HL-60 (cell line): ENCODE measurements around the gene MGAT5B.

Source experiments
- DNase-seq, 2 experiments: peaks; one replicate each; pipeline ENCODE4 v3.0.0-alpha.2; 2010 to 2020; ENCODE audit warnings: low read depth in 1 of 2, low spot score in 1 of 2
- H3K27ac ChIP-seq: fragments of 250-450 bp; sonication (Bioruptor Pico); replicated peaks from 2 replicates; pipeline ENCODE4 v1.5.1; 2020; ENCODE audit warnings: mild to moderate bottlenecking, moderate library complexity
- H3K27me3 ChIP-seq: fragments of 250-450 bp; sonication (Bioruptor Pico); 2 replicates; pipeline ENCODE4 v1.5.1; 2021; ENCODE audit warnings: mild to moderate bottlenecking, moderate library complexity; ENCODE audit not compliant: insufficient read depth, poor library complexity, severe bottlenecking
- H3K4me3 ChIP-seq: replicated peaks from 2 replicates; pipeline ENCODE4 v1.5.1; 2011; ENCODE audit warnings: mild to moderate bottlenecking, control low read depth, low read length; ENCODE audit not compliant: insufficient read depth
- GABPA ChIP-seq: IDR thresholded peaks from 2 replicates; pipeline ENCODE4 v1.6.1; 2012; ENCODE audit warnings: low read depth
- POLR2AphosphoS5 ChIP-seq: IDR thresholded peaks from 2 replicates; pipeline ENCODE4 v1.6.1; 2012; ENCODE audit warnings: low read depth
- REST ChIP-seq: IDR thresholded peaks from 2 replicates; pipeline ENCODE4 v1.6.1; 2012; ENCODE audit warnings: low read depth; ENCODE audit not compliant: insufficient replicate concordance
- SPI1 ChIP-seq: IDR thresholded peaks from 2 replicates; pipeline ENCODE4 v1.6.1; 2012; ENCODE audit warnings: low read depth, mild to moderate bottlenecking, borderline replicate concordance
- TF ChIP-seq, protein P1 (sequence below): IDR thresholded peaks from one replicate; pipeline ENCODE4 v1.5.1; 2011; ENCODE audit warnings: low read length, control low read depth, inconsistent platforms; ENCODE audit not compliant: insufficient read depth

The MGAT5B gene

DNA sequence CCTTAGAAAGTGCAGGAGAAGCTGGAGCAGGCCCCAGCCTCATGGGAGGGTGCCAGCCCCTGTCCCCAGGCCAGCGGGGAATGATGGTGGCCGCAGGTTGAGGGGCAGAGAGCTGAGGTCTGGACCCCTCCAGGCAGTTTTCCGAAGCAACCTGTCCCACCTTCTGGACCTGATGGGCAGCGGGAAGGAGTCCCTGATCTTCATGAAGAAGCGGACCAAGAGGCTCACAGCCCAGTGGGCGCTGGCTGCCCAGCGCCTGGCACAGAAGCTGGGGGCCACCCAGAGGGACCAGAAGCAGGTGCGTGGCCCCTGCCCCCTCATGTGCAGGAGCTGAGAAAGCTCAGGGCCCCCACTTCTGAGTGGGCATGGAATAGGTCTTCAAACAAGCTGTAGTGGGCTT, 36.8 kb downstream of the MGAT5B start:
- Histone ChIP-seq H3K4me3 (no peak overlapping the region), H3K27ac (no peak overlapping the region), H3K27me3 (no peaks in the 10 kb centered on the region)
- DNase-seq = no peak
- no peak for TF ChIP-seq REST

DNA sequence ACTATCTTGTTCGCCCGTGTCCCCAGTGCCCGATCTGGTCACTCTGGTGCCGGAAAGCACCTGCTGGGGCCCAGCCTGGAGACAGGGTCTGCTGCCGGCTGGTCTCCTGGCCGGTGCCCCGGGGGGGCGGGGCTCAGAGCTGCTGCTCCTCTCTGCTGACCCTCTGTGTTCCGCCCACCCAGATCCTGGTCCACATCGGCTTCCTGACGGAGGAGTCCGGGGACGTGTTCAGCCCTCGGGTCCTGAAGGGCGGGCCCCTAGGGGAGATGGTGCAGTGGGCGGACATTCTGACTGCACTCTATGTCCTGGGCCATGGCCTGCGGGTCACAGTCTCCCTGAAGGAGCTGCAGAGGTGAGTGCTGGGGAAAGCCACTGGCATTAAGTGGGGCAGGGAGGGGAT, 37.6 kb downstream of the MGAT5B start:
- Histone ChIP-seq H3K4me3 (no peak overlapping the region), H3K27me3 (no peaks in the 10 kb centered on the region), H3K27ac (no peak overlapping the region)
- no peak for DNase-seq
- TF ChIP-seq, protein P1, sequence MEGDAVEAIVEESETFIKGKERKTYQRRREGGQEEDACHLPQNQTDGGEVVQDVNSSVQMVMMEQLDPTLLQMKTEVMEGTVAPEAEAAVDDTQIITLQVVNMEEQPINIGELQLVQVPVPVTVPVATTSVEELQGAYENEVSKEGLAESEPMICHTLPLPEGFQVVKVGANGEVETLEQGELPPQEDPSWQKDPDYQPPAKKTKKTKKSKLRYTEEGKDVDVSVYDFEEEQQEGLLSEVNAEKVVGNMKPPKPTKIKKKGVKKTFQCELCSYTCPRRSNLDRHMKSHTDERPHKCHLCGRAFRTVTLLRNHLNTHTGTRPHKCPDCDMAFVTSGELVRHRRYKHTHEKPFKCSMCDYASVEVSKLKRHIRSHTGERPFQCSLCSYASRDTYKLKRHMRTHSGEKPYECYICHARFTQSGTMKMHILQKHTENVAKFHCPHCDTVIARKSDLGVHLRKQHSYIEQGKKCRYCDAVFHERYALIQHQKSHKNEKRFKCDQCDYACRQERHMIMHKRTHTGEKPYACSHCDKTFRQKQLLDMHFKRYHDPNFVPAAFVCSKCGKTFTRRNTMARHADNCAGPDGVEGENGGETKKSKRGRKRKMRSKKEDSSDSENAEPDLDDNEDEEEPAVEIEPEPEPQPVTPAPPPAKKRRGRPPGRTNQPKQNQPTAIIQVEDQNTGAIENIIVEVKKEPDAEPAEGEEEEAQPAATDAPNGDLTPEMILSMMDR = no peak
- TF ChIP-seq POLR2AphosphoS5 (no peak), SPI1 (no peak), REST (no peak), GABPA (no peak)

- no peak for DNase-seq
- no peak overlapping the region for H3K4me3 ChIP-seq
- no peaks in the 10 kb centered on the region for H3K27me3 ChIP-seq
- no peak overlapping the region for H3K27ac ChIP-seq
- TF ChIP-seq, protein P1 = no peak
- no peak for TF ChIP-seq POLR2AphosphoS5
Observed at GRCh38 chr17:76906463-76906862, 38.3 kb downstream of the MGAT5B start.

- TF ChIP-seq, protein P1 = no peak
- no peak for TF ChIP-seq REST
- TF ChIP-seq SPI1 = no peak
- TF ChIP-seq GABPA = no peak
- TF ChIP-seq POLR2AphosphoS5 = no peak
- H3K27me3 ChIP-seq = no peaks in the 10 kb centered on the region
Observed at GRCh38 chr17:76907352-76907751, 39.1 kb downstream of the MGAT5B start.

More at GRCh38 chr17:76907352-76907751, 39.1 kb downstream of the MGAT5B start:
- Histone ChIP-seq H3K27ac (no peak overlapping the region), H3K4me3 (no peak overlapping the region)
- no peak for DNase-seq
